K562 (cell line): Measurements from ENCODE around the gene BPI. TPM values are rescaled to one million over a fixed set of nuclear protein-coding genes. Genes with fewer than 3 reads are reported as not detected.

Experiments used
- ATF1 ChIP-seq, 2 experiments: fragments of 450-650 bp in 1 of 2; IDR thresholded peaks; 2 replicates each; pipeline ENCODE4 v1.6.1; 2016; ENCODE audit warnings: missing compliant biosample characterization in 1 of 2, missing genetic modification characterization in 1 of 2
- BCL6 ChIP-seq: fragments of 250-450 bp; sonication (Bioruptor Pico); IDR thresholded peaks from 2 replicates; pipeline ENCODE4 v1.4.0; 2020
- CHCHD3 ChIP-seq: fragments of 250-450 bp; sonication (Bioruptor Pico); IDR thresholded peaks from 2 replicates; pipeline ENCODE4 v2.1.2; 2022; ENCODE audit warnings: mild to moderate bottlenecking
- DPF2 ChIP-seq: fragments of 450-650 bp; IDR thresholded peaks from 2 replicates; pipeline ENCODE4 v1.6.1; 2016
- FOXM1 ChIP-seq, 2 experiments: fragments of 450-650 bp in 1 of 2; sonication (generic) in 1 of 2; formaldehyde crosslinking in 1 of 2; IDR thresholded peaks; 2 replicates each; pipeline versions ENCODE4 v1.6.1 to v1.9.0; 2017 to 2022; ENCODE audit warnings: low read depth in 2 of 2, mild to moderate bottlenecking in 2 of 2, missing genetic modification reagents in 1 of 2, moderate library complexity in 1 of 2
- MLX ChIP-seq, 2 experiments: fragments of 450-650 bp in 1 of 2; sonication (generic) in 1 of 2; formaldehyde crosslinking; conservative IDR thresholded peaks; 2 replicates each; pipeline versions ENCODE4 v1.4.0 to v1.8.1; 2020 to 2022; ENCODE audit warnings: mild to moderate bottlenecking in 1 of 2, missing genetic modification reagents in 1 of 2
- RAD21 ChIP-seq, 2 experiments: fragments of 250-450 bp in 1 of 2; fragments of 450-650 bp in 1 of 2; sonication (Bioruptor Pico) in 1 of 2; formaldehyde crosslinking in 1 of 2; IDR thresholded peaks in 1 of 2; conservative IDR thresholded peaks in 1 of 2; 2 replicates each; pipeline versions ENCODE4 v1.4.0 to v1.8.0; 2020 to 2022; ENCODE audit warnings: mild to moderate bottlenecking in 2 of 2, moderate library complexity in 1 of 2
- REST ChIP-seq, 2 experiments: fragments of 450-650 bp; formaldehyde crosslinking in 1 of 2; IDR thresholded peaks; 2 replicates each; pipeline versions ENCODE4 v1.4.0 to v1.6.1; 2014 to 2020; ENCODE audit warnings: mild to moderate bottlenecking in 2 of 2, borderline replicate concordance in 1 of 2, low read depth in 1 of 2
- SETDB1 ChIP-seq: IDR thresholded peaks from one replicate; pipeline ENCODE4 v1.6.1; 2012; ENCODE audit warnings: low read length, control low read depth, inconsistent platforms
- SNRNP70 ChIP-seq: fragments of 200-400 bp; formaldehyde crosslinking; optimal IDR thresholded peaks from 2 replicates; pipeline ENCODE3; 2017; ENCODE audit warnings: low read depth, low read length
- STAT6 ChIP-seq: sonication (generic); formaldehyde crosslinking; IDR thresholded peaks from 2 replicates; pipeline ENCODE4 v1.8.1; 2023; ENCODE audit warnings: mild to moderate bottlenecking, missing genetic modification reagents
- ZFX ChIP-seq: sonication (generic); formaldehyde crosslinking; IDR thresholded peaks from 2 replicates; pipeline ENCODE4 v1.8.0; 2022; ENCODE audit warnings: mild to moderate bottlenecking, missing genetic modification reagents, moderate library complexity
- ZNF133 ChIP-seq: fragments of 250-450 bp; sonication (Bioruptor Pico); IDR thresholded peaks from 2 replicates; pipeline ENCODE4 v1.4.0; 2020; ENCODE audit warnings: mild to moderate bottlenecking
- ZNF639 ChIP-seq, 2 experiments: fragments of 200-800 bp in 1 of 2; sonication (Bioruptor generic) in 1 of 2; sonication (generic) in 1 of 2; formaldehyde crosslinking in 1 of 2; IDR thresholded peaks in 1 of 2; conservative IDR thresholded peaks in 1 of 2; 2 replicates each; pipeline versions ENCODE4 v1.5.0 to v1.6.1; 2016 to 2020; ENCODE audit warnings: missing compliant biosample characterization in 1 of 2, missing genetic modification characterization in 1 of 2, missing genetic modification reagents in 1 of 2
- polyA plus RNA-seq, 8 experiments: library from polyadenylated mRNA; depleted of rRNA in 4 of 8; stranded (reverse) in 5 of 8; unstranded in 3 of 8; fragments of >200 nt; fragmentation: Nextera tagmentation in 2 of 8; fragmentation: Illumina TruSeq in 1 of 8; extraction: Ambion mirVana in 2 of 8; extraction: Trizol in 1 of 8; gene quantifications; 2 replicates each; pipeline versions ENCODE4 v1.2.1 to v1.2.3, GENCODE V29; 2011 to 2014; ENCODE audit warnings: inconsistent platforms in 1 of 8, missing spikeins in 1 of 8
- total RNA-seq, 7 experiments: library from RNA; depleted of rRNA in 6 of 7; stranded (reverse); fragments of >200 nt in 6 of 7; fragmentation: Illumina TruSeq in 2 of 7; extraction: Trizol in 2 of 7; gene quantifications; 2 replicates each; pipeline versions ENCODE4 v1.2.1 to v1.2.3, GENCODE V29; 2011 to 2021; ENCODE audit warnings: low replicate concordance in 1 of 7

Gene BPI
- total and polyA plus RNA-seq, 9 of the 15 experiments (the other 6 are each of a cell fraction or from before 2014, with no cell fraction given) = not detected

- TF ChIP-seq ZNF639 (CRISPR knock-in tag; conservative IDR thresholded peaks at IDR 0.05 in 1 of 2, IDR thresholded peaks at IDR 0.05 in 1 of 2) (peak in 1 of 2 experiments; percentile 57; a peak in 1 of 4 replicates), SETDB1 (no peak), DPF2 (no peak), STAT6 (CRISPR knock-in tag) (no peak), MLX (CRISPR knock-in tag; conservative IDR thresholded peaks at IDR 0.05) (no peak), RAD21 (CRISPR knock-in tag; conservative IDR thresholded peaks at IDR 0.05 in 1 of 2, IDR thresholded peaks at IDR 0.05 in 1 of 2) (no peak), REST (IDR thresholded peaks at IDR 0.05; ENCODE audit: borderline replicate concordance) (no peak), REST (CRISPR knock-in tag; IDR thresholded peaks at IDR 0.05; ENCODE audit: low read depth) (no peak), ATF1 (CRISPR knock-in tag; IDR thresholded peaks at IDR 0.05) (no peak), ATF1 (tag; IDR thresholded peaks at IDR 0.05) (0 out of 2 replicates have a peak, but pooled peaks have one; percentile 13), FOXM1 (IDR thresholded peaks at IDR 0.05; ENCODE audit: low read depth) (no peak), FOXM1 (CRISPR knock-in tag; IDR thresholded peaks at IDR 0.05; ENCODE audit: low read depth) (no peak), BCL6 (CRISPR knock-in tag) (no peak), CHCHD3 (CRISPR knock-in tag) (no peak), SNRNP70 (no peak), ZNF133 (CRISPR knock-in tag) (no peak), ZFX (CRISPR knock-in tag) (no peak)
Observed at GRCh38 chr20:38369389-38369788, 65.4 kb downstream of the BPI start (continued).
